ENCODE results near the gene NRGN. TPM values are rescaled to one million over a fixed set of nuclear protein-coding genes. Genes with fewer than 3 reads are reported as not detected.

NRGN gene
- total and polyA plus RNA-seq, 2 experiments from 2014 or later, result 0.23 to 0.32 TPM

DNA sequence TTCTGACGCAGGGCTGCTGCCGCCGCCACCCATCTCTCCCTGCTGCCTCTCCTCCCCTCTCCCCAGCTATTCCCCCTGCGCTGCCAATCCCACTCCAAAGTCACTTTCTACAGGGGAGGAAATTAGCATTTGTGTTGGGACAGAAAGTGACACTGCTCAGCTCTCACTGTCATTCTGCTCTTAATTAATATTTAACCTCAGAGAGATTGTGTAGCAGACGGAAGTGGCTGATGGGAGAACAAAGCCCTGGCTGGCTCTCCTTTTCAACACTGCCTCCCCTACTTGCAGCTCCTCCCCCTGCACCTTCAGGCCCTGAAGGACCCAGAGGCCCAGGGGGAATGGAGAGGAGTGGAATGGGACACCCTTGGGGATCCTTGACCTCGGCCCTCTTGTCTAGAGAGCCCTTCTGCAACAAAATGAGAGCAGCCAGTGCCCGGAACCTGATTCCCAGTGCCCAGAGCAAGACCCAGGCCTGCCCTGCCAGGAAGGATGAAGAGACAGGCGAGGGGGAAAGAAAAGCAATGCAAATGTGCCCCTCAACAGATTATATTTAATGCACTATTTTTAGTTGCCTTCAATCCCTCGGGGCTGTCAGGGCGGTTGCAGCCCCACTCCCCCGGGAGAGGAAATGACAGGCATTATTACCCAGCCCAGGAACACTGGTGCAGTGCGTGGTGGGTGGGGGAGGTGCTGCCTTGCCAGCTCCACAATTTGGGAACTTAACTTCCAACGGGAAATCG is 14.6 kb upstream of the NRGN start:
- DNase-seq, result no peak
- H3K9me3 ChIP-seq (ENCODE audit: low read depth), result no peaks in the 10 kb centered on the region
- no peak overlapping the region for H3K9ac ChIP-seq
- no peaks in the 10 kb centered on the region for H3F3A ChIP-seq (ENCODE audit: insufficient read depth)
- no peak for TF ChIP-seq EZH2 (IDR thresholded peaks at IDR 0.05; ENCODE audit: insufficient read depth, poor library complexity, severe bottlenecking)
- TF ChIP-seq EZH2phosphoT487 (IDR thresholded peaks at IDR 0.05; ENCODE audit: insufficient read depth, low read depth), result no peak
- no peaks in the 10 kb centered on the region for H4K20me1 ChIP-seq (ENCODE audit: insufficient read depth)
- in situ Hi-C loops (cut with MboI), result no loop called here
- H3K4me2 ChIP-seq (ENCODE audit: unreplicated experiment), result no peak overlapping the region
- H3K79me2 ChIP-seq (ENCODE audit: insufficient read depth), result no peaks in the 10 kb centered on the region
- H3K36me3 ChIP-seq (ENCODE audit: low read depth), result no peaks in the 10 kb centered on the region
- H3K27ac ChIP-seq, result no peak overlapping the region
- 28 to 29% methylated on average over 14 of the region's 14 CpGs for WGBS, 2 experiments (ENCODE audit: low coverage in 1 of 2, low lambda C conversion rate in 2 of 2, missing lambda C conversion rate in 2 of 2)
- H2AFZ ChIP-seq, result no peak overlapping the region
- H3K27me3 ChIP-seq (replicated peaks; ENCODE audit: insufficient read depth), result peaks cover 61% of the 10 kb centered on the region
- peaks cover 5% of the 10 kb centered on the region; the same call in 1 of the 2 replicates for H3K4me1 ChIP-seq (ENCODE audit: insufficient read depth)
- H3K9me2 ChIP-seq (ENCODE audit: insufficient read depth), result no peaks in the 10 kb centered on the region
- no peak overlapping the region for H3K4me3 ChIP-seq

DNA sequence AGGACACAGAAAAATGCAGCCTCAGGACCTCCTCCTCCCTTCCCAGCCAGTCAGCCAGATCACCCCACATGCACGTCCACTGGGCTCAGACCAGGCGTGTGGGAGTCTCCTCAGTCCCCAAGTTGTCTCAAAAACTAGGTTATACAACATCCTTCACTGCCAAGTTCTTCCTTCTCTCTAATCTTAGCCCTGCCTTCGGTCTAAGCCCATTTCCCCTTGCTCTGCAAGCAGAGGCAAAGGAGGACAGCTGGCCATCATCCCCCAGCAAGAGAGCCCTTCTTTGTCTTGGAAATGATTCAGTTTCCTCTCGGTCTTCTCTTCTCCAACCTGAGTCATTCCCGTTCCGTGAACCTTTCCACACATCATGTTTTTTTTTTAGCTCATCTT is 14.0 kb upstream of the NRGN start:
- WGBS, 2 experiments (ENCODE audit: low coverage in 1 of 2, low lambda C conversion rate in 2 of 2, missing lambda C conversion rate in 2 of 2), result 24 to 25% methylated on average over 6 of the region's 6 CpGs
- Histone ChIP-seq H3K4me2 (ENCODE audit: unreplicated experiment) (no peak overlapping the region), H4K20me1 (ENCODE audit: insufficient read depth) (no peaks in the 10 kb centered on the region), H3K4me1 (ENCODE audit: insufficient read depth) (peaks cover 5% of the 10 kb centered on the region; the same call in 1 of the 2 replicates), H2AFZ (no peak overlapping the region), H3K9ac (no peak overlapping the region), H3K9me2 (ENCODE audit: insufficient read depth) (no peaks in the 10 kb centered on the region), H3F3A (ENCODE audit: insufficient read depth) (no peaks in the 10 kb centered on the region), H3K27ac (no peak overlapping the region), H3K79me2 (ENCODE audit: insufficient read depth) (no peaks in the 10 kb centered on the region), H3K36me3 (ENCODE audit: low read depth) (no peaks in the 10 kb centered on the region), H3K27me3 (replicated peaks; ENCODE audit: insufficient read depth) (peaks cover 56% of the 10 kb centered on the region), H3K9me3 (ENCODE audit: low read depth) (no peaks in the 10 kb centered on the region), H3K4me3 (no peak overlapping the region)
- no peak for TF ChIP-seq EZH2 (IDR thresholded peaks at IDR 0.05; ENCODE audit: insufficient read depth, poor library complexity, severe bottlenecking)
- no peak for TF ChIP-seq EZH2phosphoT487 (IDR thresholded peaks at IDR 0.05; ENCODE audit: insufficient read depth, low read depth)
- DNase-seq, result peak; percentile 63
- in situ Hi-C loops (cut with MboI), result no loop called here

DNA sequence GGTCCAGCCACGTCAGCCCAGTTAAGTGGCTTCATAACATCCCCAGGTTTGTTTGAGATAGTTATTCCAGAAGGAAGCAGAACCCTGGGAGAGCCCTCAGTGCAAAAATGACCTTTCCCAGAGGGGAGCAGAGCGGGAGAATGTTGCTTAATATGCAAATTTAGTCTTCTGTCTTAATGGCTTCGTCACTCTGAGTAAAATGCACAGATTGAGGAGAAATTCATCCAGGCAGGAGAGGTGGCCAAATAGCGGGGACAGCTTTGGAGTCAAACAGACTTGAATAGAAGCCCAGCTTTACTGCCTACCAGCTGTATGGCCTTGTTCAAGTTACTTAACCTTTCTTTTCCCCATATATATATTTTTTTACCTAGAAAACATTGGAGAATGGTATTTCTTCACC is 12.3 kb upstream of the NRGN start:
- peaks cover 5% of the 10 kb centered on the region; the same call in 1 of the 2 replicates for H3K4me1 ChIP-seq (ENCODE audit: insufficient read depth)
- H3K9me2 ChIP-seq (ENCODE audit: insufficient read depth), result no peaks in the 10 kb centered on the region
- H3K79me2 ChIP-seq (ENCODE audit: insufficient read depth), result no peaks in the 10 kb centered on the region
- no peaks in the 10 kb centered on the region for H3F3A ChIP-seq (ENCODE audit: insufficient read depth)
- H4K20me1 ChIP-seq (ENCODE audit: insufficient read depth), result no peaks in the 10 kb centered on the region
- H3K36me3 ChIP-seq (ENCODE audit: low read depth), result no peaks in the 10 kb centered on the region
- H3K27ac ChIP-seq, result no peak overlapping the region
- H3K4me2 ChIP-seq (ENCODE audit: unreplicated experiment), result no peak overlapping the region
- in situ Hi-C loops (cut with MboI), result no loop called here
- TF ChIP-seq EZH2 (IDR thresholded peaks at IDR 0.05; ENCODE audit: insufficient read depth, poor library complexity, severe bottlenecking) (no peak), EZH2phosphoT487 (IDR thresholded peaks at IDR 0.05; ENCODE audit: insufficient read depth, low read depth) (no peak)
- H3K9me3 ChIP-seq (ENCODE audit: low read depth), result no peaks in the 10 kb centered on the region
- no peak overlapping the region for H2AFZ ChIP-seq
- DNase-seq, result no peak
- no peak overlapping the region for H3K4me3 ChIP-seq
- H3K27me3 ChIP-seq (replicated peaks; ENCODE audit: insufficient read depth), result peaks cover 41% of the 10 kb centered on the region
- 63 to 64% methylated on average over 4 of the region's 4 CpGs for WGBS, 2 experiments (ENCODE audit: low coverage in 1 of 2, low lambda C conversion rate in 2 of 2, missing lambda C conversion rate in 2 of 2)
- H3K9ac ChIP-seq, result no peak overlapping the region

DNA sequence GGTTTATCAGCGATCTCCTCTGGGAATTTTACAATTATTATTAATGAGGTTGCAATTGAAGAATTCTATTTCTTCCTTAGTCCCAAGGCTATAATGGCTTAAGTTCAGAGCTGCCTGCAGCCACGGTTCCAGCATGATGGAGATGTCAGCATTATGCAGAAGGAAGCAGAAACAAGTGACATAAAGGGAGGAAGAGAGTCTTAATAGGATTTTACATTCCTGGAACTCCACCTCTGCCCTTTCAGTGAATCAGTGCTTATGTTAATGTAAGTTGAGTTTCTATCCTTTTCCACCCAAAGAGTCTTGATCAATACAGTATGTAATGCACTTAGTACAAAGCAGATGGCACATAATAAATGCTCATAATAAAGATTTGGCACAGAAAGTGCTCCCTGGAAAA is 11.6 kb upstream of the NRGN start:
- Histone ChIP-seq H3K27me3 (replicated peaks; ENCODE audit: insufficient read depth) (peaks cover 36% of the 10 kb centered on the region), H3K4me1 (ENCODE audit: insufficient read depth) (peaks cover 5% of the 10 kb centered on the region; the same call in 1 of the 2 replicates), H3F3A (ENCODE audit: insufficient read depth) (no peaks in the 10 kb centered on the region), H3K36me3 (ENCODE audit: low read depth) (no peaks in the 10 kb centered on the region), H3K4me3 (no peak overlapping the region), H2AFZ (no peak overlapping the region), H3K9me2 (ENCODE audit: insufficient read depth) (no peaks in the 10 kb centered on the region), H4K20me1 (ENCODE audit: insufficient read depth) (no peaks in the 10 kb centered on the region), H3K9ac (no peak overlapping the region), H3K9me3 (ENCODE audit: low read depth) (no peaks in the 10 kb centered on the region), H3K79me2 (ENCODE audit: insufficient read depth) (no peaks in the 10 kb centered on the region), H3K4me2 (ENCODE audit: unreplicated experiment) (no peak overlapping the region), H3K27ac (no peak overlapping the region)
- 62 to 72% methylated on average over 2 of the region's 2 CpGs for WGBS, 2 experiments (ENCODE audit: low coverage in 1 of 2, low lambda C conversion rate in 2 of 2, missing lambda C conversion rate in 2 of 2)
- DNase-seq, result no peak
- TF ChIP-seq EZH2phosphoT487 (IDR thresholded peaks at IDR 0.05; ENCODE audit: insufficient read depth, low read depth), result no peak
- in situ Hi-C loops (cut with MboI), result no loop called here
